GM18517 (cell line): ENCODE measurements around the gene CYP27B1.
"Not testable (repeated sequence)": the region's sequence is repeated elsewhere in the genome, so short reads cannot be mapped to it uniquely, and the experiment has no call there.

Experiments
- ATAC-seq: cut with Tn5 transposase; IDR thresholded peaks from one replicate; pipeline ENCODE4 v1.9.1; 2021; ENCODE audit warnings: mild to moderate bottlenecking, moderate library complexity; ENCODE audit not compliant: unreplicated experiment

Gene CYP27B1

GRCh38 chr12:57724936-57725740 lies 41.7 kb downstream of the CYP27B1 start:
- ATAC-seq: no peak

GRCh38 chr12:57724003-57724935 lies 42.6 kb downstream of the CYP27B1 start:
- no peak for ATAC-seq

- no peak for ATAC-seq
These were observed 43.3 kb downstream of the CYP27B1 start for GRCh38 chr12:57723630-57723962.

- no peak for ATAC-seq
These were observed 43.9 kb downstream of the CYP27B1 start for GRCh38 chr12:57722716-57723629.

- not testable (repeated sequence) for ATAC-seq
These were observed 44.9 kb downstream of the CYP27B1 start for GRCh38 chr12:57721846-57722608.

- no peak for ATAC-seq
These were observed 46.0 kb downstream of the CYP27B1 start for GRCh38 chr12:57720606-57721595.

GRCh38 chr12:57719777-57720605 lies 46.9 kb downstream of the CYP27B1 start:
- ATAC-seq: no peak

GRCh38 chr12:57718641-57719528 lies 48.0 kb downstream of the CYP27B1 start:
- ATAC-seq: no peak

GRCh38 chr12:57717846-57718640 lies 48.8 kb downstream of the CYP27B1 start:
- ATAC-seq: no peak

GRCh38 chr12:57717131-57717530 lies 49.7 kb downstream of the CYP27B1 start:
- no peak for ATAC-seq

- no peak for ATAC-seq
These were observed 50.6 kb downstream of the CYP27B1 start for GRCh38 chr12:57716305-57716704.

GRCh38 chr12:57715786-57716185 lies 51.1 kb downstream of the CYP27B1 start:
- ATAC-seq: no peak

GRCh38 chr12:57715036-57715748 lies 51.7 kb downstream of the CYP27B1 start:
- ATAC-seq: not testable (repeated sequence)

- ATAC-seq: no peak
These were observed 53.7 kb downstream of the CYP27B1 start for GRCh38 chr12:57713209-57713608.

- ATAC-seq: no peak
These were observed 54.2 kb downstream of the CYP27B1 start for GRCh38 chr12:57712701-57713100.
